ENCODE measurements around the gene ADAMTS15. TPM values are rescaled to one million over a fixed set of nuclear protein-coding genes. Genes with fewer than 3 reads are reported as not detected.

The ADAMTS15 gene
- total RNA-seq, 1 experiment from 2014 or later: 0.70 TPM

- TF ChIP-seq, protein P1, sequence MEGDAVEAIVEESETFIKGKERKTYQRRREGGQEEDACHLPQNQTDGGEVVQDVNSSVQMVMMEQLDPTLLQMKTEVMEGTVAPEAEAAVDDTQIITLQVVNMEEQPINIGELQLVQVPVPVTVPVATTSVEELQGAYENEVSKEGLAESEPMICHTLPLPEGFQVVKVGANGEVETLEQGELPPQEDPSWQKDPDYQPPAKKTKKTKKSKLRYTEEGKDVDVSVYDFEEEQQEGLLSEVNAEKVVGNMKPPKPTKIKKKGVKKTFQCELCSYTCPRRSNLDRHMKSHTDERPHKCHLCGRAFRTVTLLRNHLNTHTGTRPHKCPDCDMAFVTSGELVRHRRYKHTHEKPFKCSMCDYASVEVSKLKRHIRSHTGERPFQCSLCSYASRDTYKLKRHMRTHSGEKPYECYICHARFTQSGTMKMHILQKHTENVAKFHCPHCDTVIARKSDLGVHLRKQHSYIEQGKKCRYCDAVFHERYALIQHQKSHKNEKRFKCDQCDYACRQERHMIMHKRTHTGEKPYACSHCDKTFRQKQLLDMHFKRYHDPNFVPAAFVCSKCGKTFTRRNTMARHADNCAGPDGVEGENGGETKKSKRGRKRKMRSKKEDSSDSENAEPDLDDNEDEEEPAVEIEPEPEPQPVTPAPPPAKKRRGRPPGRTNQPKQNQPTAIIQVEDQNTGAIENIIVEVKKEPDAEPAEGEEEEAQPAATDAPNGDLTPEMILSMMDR (IDR thresholded peaks at IDR 0.05; ENCODE audit: unreplicated experiment): no peak
- Mint-ChIP-seq H3K27me3 (ENCODE audit: insufficient read depth, unreplicated experiment) (no peaks in the 10 kb centered on the region), H3K4me3 (ENCODE audit: unreplicated experiment) (no peak overlapping the region), H3K27ac (ENCODE audit: low read depth, unreplicated experiment) (no peak overlapping the region), H3K36me3 (ENCODE audit: insufficient read depth, unreplicated experiment) (no peaks in the 10 kb centered on the region), H3K9me3 (ENCODE audit: unreplicated experiment) (peaks cover 5% of the 10 kb centered on the region), H3K4me1 (ENCODE audit: insufficient read depth, unreplicated experiment) (no peaks in the 10 kb centered on the region)
- CTCF ChIA-PET: interaction anchor here (0.6 kb wide), 1 partner anchor 202 kb away, joined by 3 read pairs; no protein-coding TSS in a partner anchor
- POLR2A ChIA-PET: no interaction called here
- no TSS peak for BruUV-seq (replicated peaks)
- intact Hi-C loops (cut with micrococcal nuclease): no loop called here
- no peak for DNase-seq (ENCODE audit: unreplicated experiment)
Observed at GRCh38 chr11:130512662-130513061, 64.2 kb downstream of the ADAMTS15 start.

- POLR2A ChIA-PET: no interaction called here
- Mint-ChIP-seq H3K9me3 (ENCODE audit: unreplicated experiment) (peaks cover under 1% of the 10 kb centered on the region), H3K36me3 (ENCODE audit: insufficient read depth, unreplicated experiment) (no peaks in the 10 kb centered on the region), H3K27me3 (ENCODE audit: insufficient read depth, unreplicated experiment) (no peaks in the 10 kb centered on the region), H3K4me3 (ENCODE audit: unreplicated experiment) (no peak overlapping the region), H3K27ac (ENCODE audit: low read depth, unreplicated experiment) (no peak overlapping the region), H3K4me1 (ENCODE audit: insufficient read depth, unreplicated experiment) (no peaks in the 10 kb centered on the region)
- DNase-seq (ENCODE audit: unreplicated experiment): no peak
- TF ChIP-seq, protein P1 (IDR thresholded peaks at IDR 0.05; ENCODE audit: unreplicated experiment): no peak
- intact Hi-C loops (cut with micrococcal nuclease): no loop called here
- CTCF ChIA-PET: interaction anchor here (0.6 kb wide), 1 partner anchor 202 kb away, joined by 3 read pairs; no protein-coding TSS in a partner anchor
- no TSS peak for BruUV-seq (replicated peaks)
Observed at GRCh38 chr11:130513132-130513531, 64.7 kb downstream of the ADAMTS15 start.

GRCh38 chr11:130514316-130514715 lies 65.9 kb downstream of the ADAMTS15 start:
- no TSS peak for BruUV-seq (replicated peaks)
- H3K4me3 Mint-ChIP-seq (ENCODE audit: unreplicated experiment): no peak overlapping the region
- H3K27me3 Mint-ChIP-seq (ENCODE audit: insufficient read depth, unreplicated experiment): no peaks in the 10 kb centered on the region
- POLR2A ChIA-PET: no interaction called here
- no peaks in the 10 kb centered on the region for H3K9me3 Mint-ChIP-seq (ENCODE audit: unreplicated experiment)
- TF ChIP-seq, protein P1 (IDR thresholded peaks at IDR 0.05; ENCODE audit: unreplicated experiment): no peak
- no peak for DNase-seq (ENCODE audit: unreplicated experiment)
- H3K27ac Mint-ChIP-seq (ENCODE audit: low read depth, unreplicated experiment): no peak overlapping the region
- no peaks in the 10 kb centered on the region for H3K36me3 Mint-ChIP-seq (ENCODE audit: insufficient read depth, unreplicated experiment)
- no peaks in the 10 kb centered on the region for H3K4me1 Mint-ChIP-seq (ENCODE audit: insufficient read depth, unreplicated experiment)
- intact Hi-C loops (cut with micrococcal nuclease): no loop called here
- CTCF ChIA-PET: interaction anchor here (0.6 kb wide), 2 partner anchors 151 to 275 kb away, joined by 3 read pairs; no protein-coding TSS in a partner anchor

DNA sequence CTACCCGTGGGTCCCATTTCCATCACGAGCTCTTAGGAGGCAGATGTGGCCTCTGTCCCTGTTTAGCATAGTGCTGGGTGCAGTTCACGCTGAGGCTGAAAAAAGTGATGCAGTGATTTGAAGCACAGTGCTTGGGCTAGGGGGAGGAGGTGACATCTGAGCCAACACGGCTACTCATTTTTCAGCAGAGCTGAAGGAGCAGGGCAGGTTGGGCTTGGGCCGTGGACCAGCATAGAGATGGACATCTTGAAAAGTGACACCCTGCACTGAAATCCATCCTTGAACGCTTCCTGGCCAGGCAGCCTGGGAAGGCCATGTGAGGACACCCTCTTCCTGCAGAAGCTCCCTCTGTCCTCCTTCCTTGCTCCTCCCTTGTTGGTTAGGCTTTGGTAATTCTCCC lies 66.4 kb downstream of the ADAMTS15 start:
- no TSS peak for BruUV-seq (replicated peaks)
- DNase-seq (ENCODE audit: unreplicated experiment): no peak
- POLR2A ChIA-PET: no interaction called here
- CTCF ChIA-PET: interaction anchor here (0.6 kb wide), 2 partner anchors 180 to 301 kb away, joined by 3 read pairs; no protein-coding TSS in a partner anchor
- Mint-ChIP-seq H3K36me3 (ENCODE audit: insufficient read depth, unreplicated experiment) (no peaks in the 10 kb centered on the region), H3K27ac (ENCODE audit: low read depth, unreplicated experiment) (no peak overlapping the region), H3K4me3 (ENCODE audit: unreplicated experiment) (no peak overlapping the region), H3K9me3 (ENCODE audit: unreplicated experiment) (no peaks in the 10 kb centered on the region), H3K4me1 (ENCODE audit: insufficient read depth, unreplicated experiment) (no peaks in the 10 kb centered on the region), H3K27me3 (ENCODE audit: insufficient read depth, unreplicated experiment) (no peaks in the 10 kb centered on the region)
- TF ChIP-seq, protein P1 (IDR thresholded peaks at IDR 0.05; ENCODE audit: unreplicated experiment): no peak
- intact Hi-C loops (cut with micrococcal nuclease): no loop called here
